Lung (tissue), 12 donors: ENCODE results near the gene RBM33. TPM values are rescaled to one million over a fixed set of nuclear protein-coding genes. Genes with fewer than 3 reads are reported as not detected.

Experiments
- ATAC-seq: fragments of 200-7000 bp; cut with Tn5 transposase; one replicate; pipeline ENCODE4 v1.9.1; 2020; ENCODE audit warnings: moderate number of reproducible peaks; ENCODE audit not compliant: insufficient read depth, low FRiP score
- DNase-seq, 3 donors: peaks; one replicate each; pipeline ENCODE4 v3.0.0-alpha.2; 2013 to 2017
- H3K27ac ChIP-seq, 2 donors: one replicate each; pipeline ENCODE4 v1.5.1; 2013; ENCODE audit warnings: mild to moderate bottlenecking in 2 of 2, moderate library complexity in 2 of 2, control low read depth in 1 of 2, inconsistent platforms in 1 of 2, low read depth in 1 of 2, low read length in 1 of 2
- H3K27me3 ChIP-seq, 3 donors: one replicate each; pipeline ENCODE4 v1.5.1; 2013; ENCODE audit warnings: low read length in 2 of 3; ENCODE audit not compliant: control insufficient read depth in 3 of 3, insufficient read depth in 3 of 3
- H3K36me3 ChIP-seq, 4 donors: one replicate each; pipeline ENCODE4 v1.5.1; 2013; ENCODE audit warnings: low read length in 4 of 4, mild to moderate bottlenecking in 1 of 4, moderate library complexity in 1 of 4; ENCODE audit not compliant: control insufficient read depth in 4 of 4, insufficient read depth in 4 of 4
- H3K4me1 ChIP-seq, 5 donors: one replicate each; pipeline ENCODE4 v1.5.1; 2013; ENCODE audit warnings: low read length in 5 of 5, mild to moderate bottlenecking in 2 of 5, moderate library complexity in 1 of 5; ENCODE audit not compliant: control insufficient read depth in 5 of 5, insufficient read depth in 5 of 5
- H3K4me3 ChIP-seq: one replicate; pipeline ENCODE4 v1.5.1; 2013; ENCODE audit warnings: mild to moderate bottlenecking, control low read depth, moderate library complexity
- H3K9ac ChIP-seq, 2 donors: one replicate each; pipeline ENCODE4 v1.5.1; 2013; ENCODE audit warnings: low read length in 2 of 2, control low read depth in 1 of 2; ENCODE audit not compliant: insufficient read depth in 1 of 2
- H3K9me3 ChIP-seq, 4 donors: one replicate each; pipeline ENCODE4 v1.5.1; 2013; ENCODE audit warnings: low read length in 3 of 4, mild to moderate bottlenecking in 1 of 4, moderate library complexity in 1 of 4; ENCODE audit not compliant: control insufficient read depth in 4 of 4, insufficient read depth in 3 of 4
- CTCF ChIP-seq: IDR thresholded peaks from 2 replicates; pipeline ENCODE4 v1.5.1; 2012; ENCODE audit warnings: mild to moderate bottlenecking; ENCODE audit errors: control extremely low read depth, extremely low read depth
- WGBS, 2 donors: extraction: QIAGEN DNeasy Blood & Tissue Kit; methylation state at CpG; one replicate each; pipeline ENCODE4 v1.1.7; 2013; 5-methylcytosine and 5-hydroxymethylcytosine counted together
- polyA plus RNA-seq, 2 donors: library from polyadenylated mRNA; stranded (reverse); fragments of 200-250 nt; gene quantifications; one replicate each; pipeline ENCODE4 v1.2.1, GENCODE V29; 2013
- total RNA-seq, 2 donors: library from RNA; depleted of rRNA in 1 of 2; stranded (reverse); fragments of >200 nt in 1 of 2; gene quantifications; one replicate each; pipeline ENCODE4 v1.2.1, GENCODE V29; 2014 to 2021
- donor health status: control.
- donor health status: control.
- donor health status: Bipolar disorder and iron deficiency.
- donor health status: healthy.
- donor health status: DM: yes; HTN: yes; CAD: no.

The RBM33 gene
- total and polyA plus RNA-seq, 4 donors, result 15.3 to 99.6 (median 43.2) TPM

- peaks cover 0 to 14% (median 2%) of the 10 kb centered on the region in 4 donors for H3K36me3 ChIP-seq
- peaks cover 0 to 15% (median under 1%) of the 10 kb centered on the region in 4 donors for H3K9me3 ChIP-seq
- ATAC-seq, result peak; percentile 79
- no peak overlapping the region for H3K4me3 ChIP-seq
- no peak overlapping the region for H3K9ac ChIP-seq
- no peak for TF ChIP-seq CTCF
- H3K27me3 ChIP-seq, result no peaks in the 10 kb centered on the region
- WGBS, 2 donors, result 28 to 46% methylated on average over 2 of the region's 2 CpGs
- DNase-seq, result peak in 1 of 3 donors; percentile 33
- no peak overlapping the region for H3K27ac ChIP-seq
- peaks cover 0 to 18% (median 4%) of the 10 kb centered on the region in 5 donors for H3K4me1 ChIP-seq
Measured at GRCh38 chr7:155653803-155654202, 9.3 kb downstream of the RBM33 start.

GRCh38 chr7:155656891-155657290, 12.4 kb downstream of the RBM33 start:
- no peak for TF ChIP-seq CTCF
- H3K36me3 ChIP-seq, result no peaks in the 10 kb centered on the region
- ATAC-seq, result no peak
- H3K27me3 ChIP-seq, result no peaks in the 10 kb centered on the region
- WGBS, 2 donors, result 65 to 79% methylated on average over 7 of the region's 7 CpGs
- H3K27ac ChIP-seq, result no peak overlapping the region
- no peak overlapping the region for H3K9ac ChIP-seq
- H3K4me1 ChIP-seq, result peaks cover 0 to 17% (median 6%) of the 10 kb centered on the region in 5 donors
- H3K9me3 ChIP-seq, result peaks cover 0 to 3% (median 0%) of the 10 kb centered on the region in 4 donors
- DNase-seq, result no peak
- H3K4me3 ChIP-seq, result no peak overlapping the region

- 90% methylated on average over 5 of the region's 5 CpGs for WGBS, 2 donors
- Histone ChIP-seq H3K4me1 (peaks cover 0 to 14% (median 0%) of the 10 kb centered on the region in 5 donors), H3K36me3 (peaks cover 0 to 2% (median 2%) of the 10 kb centered on the region in 4 donors), H3K4me3 (no peak overlapping the region), H3K9me3 (peaks cover 0 to 3% (median 0%) of the 10 kb centered on the region in 4 donors), H3K27ac (no peak overlapping the region), H3K27me3 (no peaks in the 10 kb centered on the region), H3K9ac (no peak overlapping the region)
- DNase-seq (no peak), ATAC-seq (no peak)
- TF ChIP-seq CTCF, result no peak
Measured at GRCh38 chr7:155660059-155660757, 15.7 kb downstream of the RBM33 start.
